C4-2B (cell line): ENCODE results near the gene CCDC107.

Experiments
- ZFX ChIP-seq: fragments of 450-650 bp; IDR thresholded peaks from 2 replicates; pipeline ENCODE4 v1.6.1; 2017
- TF ChIP-seq, protein P1 (sequence below): fragments of 450-650 bp; conservative IDR thresholded peaks from 2 replicates; pipeline ENCODE4 v1.5.1; 2017; ENCODE audit warnings: mild to moderate bottlenecking

DNA sequence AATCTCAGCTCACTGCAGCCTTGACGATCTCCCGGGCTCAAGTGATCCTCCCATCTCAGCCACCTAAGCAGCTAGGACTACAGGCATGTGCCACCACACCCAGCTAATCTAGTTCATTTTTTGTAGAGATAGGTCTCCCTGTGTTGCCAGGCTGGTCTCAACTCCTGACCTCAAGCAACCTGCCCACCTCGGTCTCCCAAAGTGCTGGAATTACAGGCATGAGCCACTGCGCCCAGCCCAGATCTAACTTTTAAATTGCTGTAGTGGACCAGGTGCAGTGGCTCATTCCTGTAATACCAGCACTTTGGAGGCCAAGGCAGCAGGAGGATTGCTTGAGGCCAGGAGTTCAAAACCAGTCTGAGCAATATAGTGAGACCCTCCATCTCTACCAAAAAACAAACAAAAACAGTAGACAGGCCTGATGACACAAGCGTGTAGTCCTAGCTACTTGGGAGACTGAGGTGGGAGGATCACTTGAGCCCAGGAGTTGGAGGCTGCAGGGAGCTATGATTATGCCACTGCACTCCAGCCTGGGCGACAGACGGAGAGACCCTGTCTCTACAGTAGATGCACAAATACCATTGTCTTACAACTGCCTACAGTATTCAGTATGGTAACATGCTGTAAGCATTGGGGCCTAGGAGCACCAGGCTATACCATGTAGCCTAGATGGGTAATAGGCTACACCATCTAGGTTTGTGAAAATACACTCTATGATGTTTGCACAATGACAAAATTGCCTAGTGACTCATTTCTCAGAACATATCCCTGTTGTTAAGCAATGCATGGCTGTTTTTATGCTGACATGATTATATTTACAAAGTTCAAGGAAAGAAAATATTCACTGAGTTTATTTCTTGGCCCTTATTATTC lies 5.9 kb upstream of the CCDC107 start:
- TF ChIP-seq, protein P1, sequence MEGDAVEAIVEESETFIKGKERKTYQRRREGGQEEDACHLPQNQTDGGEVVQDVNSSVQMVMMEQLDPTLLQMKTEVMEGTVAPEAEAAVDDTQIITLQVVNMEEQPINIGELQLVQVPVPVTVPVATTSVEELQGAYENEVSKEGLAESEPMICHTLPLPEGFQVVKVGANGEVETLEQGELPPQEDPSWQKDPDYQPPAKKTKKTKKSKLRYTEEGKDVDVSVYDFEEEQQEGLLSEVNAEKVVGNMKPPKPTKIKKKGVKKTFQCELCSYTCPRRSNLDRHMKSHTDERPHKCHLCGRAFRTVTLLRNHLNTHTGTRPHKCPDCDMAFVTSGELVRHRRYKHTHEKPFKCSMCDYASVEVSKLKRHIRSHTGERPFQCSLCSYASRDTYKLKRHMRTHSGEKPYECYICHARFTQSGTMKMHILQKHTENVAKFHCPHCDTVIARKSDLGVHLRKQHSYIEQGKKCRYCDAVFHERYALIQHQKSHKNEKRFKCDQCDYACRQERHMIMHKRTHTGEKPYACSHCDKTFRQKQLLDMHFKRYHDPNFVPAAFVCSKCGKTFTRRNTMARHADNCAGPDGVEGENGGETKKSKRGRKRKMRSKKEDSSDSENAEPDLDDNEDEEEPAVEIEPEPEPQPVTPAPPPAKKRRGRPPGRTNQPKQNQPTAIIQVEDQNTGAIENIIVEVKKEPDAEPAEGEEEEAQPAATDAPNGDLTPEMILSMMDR: no peak
- no peak for TF ChIP-seq ZFX
